Activated CD8-positive, alpha-beta memory T cell treated with anti-CD3 and anti-CD28 coated beads, Interleukin-2, amount 50 U/mL, for 1 hour (primary cell): ENCODE data around the gene GNG2.

Experiments used
- DNase-seq: peaks from one replicate; pipeline ENCODE4 v3.0.0-alpha.2; 2020; ENCODE audit errors: extremely low read depth

The GNG2 gene

DNA sequence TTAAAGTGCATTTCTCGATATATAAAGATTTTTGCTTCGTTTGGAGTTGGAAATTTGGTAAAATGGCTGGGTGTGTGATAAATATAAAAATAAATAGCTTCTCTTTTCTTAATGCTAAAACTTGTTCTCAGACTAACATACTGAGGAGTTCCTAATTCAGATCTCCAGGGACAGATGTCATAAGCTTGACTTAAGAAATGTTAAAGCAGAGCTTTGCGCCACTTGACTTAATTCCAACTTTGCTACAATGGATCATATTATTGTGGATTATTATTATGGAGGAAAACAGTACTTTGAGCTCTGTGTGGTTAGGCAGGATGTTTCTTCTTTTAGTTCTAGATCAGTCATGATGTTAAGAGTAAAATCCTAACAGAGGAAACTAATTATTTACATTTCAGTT lies 33.8 kb downstream of the GNG2 start:
- no peak for DNase-seq

DNA sequence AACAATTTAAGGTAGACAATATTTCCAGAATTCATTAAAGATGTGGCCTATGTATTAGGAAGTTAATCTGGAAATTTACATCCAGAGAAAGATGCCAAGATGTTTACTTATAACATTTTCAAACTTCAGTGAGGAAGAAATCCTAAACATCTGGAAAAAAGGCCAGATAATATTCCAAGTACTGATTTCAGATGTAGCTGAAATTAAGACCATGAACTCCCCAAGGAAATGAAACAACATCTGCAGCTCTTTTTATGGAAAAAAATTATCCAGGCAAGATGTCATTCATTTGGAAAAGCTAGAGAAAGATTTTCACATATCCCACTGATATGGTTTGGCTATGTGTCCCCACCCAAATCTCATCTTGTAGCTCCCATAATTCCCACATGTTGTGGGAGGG lies 35.0 kb downstream of the GNG2 start:
- no peak for DNase-seq

DNA sequence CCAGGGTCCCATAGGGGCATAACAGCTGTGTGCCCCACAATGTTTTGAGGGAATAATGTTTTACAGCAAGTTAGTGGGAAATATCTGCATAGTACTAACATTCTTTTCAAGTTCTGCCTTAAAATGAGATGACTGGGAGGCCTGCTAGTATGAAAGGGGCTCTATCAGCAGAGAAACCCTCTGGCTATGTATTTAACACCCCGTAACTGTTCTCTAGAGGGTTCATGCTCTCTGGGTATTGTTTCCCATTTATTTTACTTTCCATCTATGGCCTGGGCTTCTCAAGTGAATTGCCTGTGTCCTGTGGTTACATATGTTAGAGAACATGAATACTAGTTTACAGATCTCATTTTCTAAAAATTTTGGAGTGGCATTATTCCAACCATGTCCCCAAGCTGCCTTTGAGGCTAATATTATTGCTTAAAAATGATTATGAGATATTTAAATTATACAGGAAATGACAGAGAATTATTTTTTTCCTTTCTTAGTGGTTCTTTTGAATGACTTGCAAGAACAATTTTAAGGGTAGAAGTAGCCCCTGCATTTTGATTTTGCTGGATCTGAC lies 37.5 kb downstream of the GNG2 start:
- no peak for DNase-seq

DNA sequence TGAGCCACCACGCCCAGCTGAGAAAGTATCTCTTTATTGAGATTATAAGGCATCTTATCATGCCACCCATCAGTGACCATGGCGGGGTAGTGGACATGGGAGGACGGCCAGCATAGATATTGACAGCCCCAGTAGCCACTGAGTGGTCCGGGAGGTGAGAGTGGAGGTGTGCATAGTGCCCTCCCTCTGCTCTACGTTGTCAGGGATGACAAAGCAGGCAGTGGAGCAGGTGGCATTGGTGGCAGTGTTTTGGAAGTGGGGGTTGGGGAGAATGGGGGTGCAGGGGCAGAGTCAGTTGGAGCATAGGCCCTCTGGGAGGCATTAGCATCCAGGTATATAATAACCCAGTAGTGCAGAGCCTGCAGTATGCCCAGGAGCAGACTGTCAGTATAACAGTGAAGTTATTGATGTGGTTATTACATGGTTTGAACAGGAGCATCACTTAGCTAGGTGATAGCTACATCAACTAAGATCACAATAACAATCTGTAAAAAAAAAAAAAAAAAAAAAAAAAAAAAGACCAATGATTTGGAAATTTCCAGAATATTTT lies 41.1 kb downstream of the GNG2 start:
- no peak for DNase-seq

DNA sequence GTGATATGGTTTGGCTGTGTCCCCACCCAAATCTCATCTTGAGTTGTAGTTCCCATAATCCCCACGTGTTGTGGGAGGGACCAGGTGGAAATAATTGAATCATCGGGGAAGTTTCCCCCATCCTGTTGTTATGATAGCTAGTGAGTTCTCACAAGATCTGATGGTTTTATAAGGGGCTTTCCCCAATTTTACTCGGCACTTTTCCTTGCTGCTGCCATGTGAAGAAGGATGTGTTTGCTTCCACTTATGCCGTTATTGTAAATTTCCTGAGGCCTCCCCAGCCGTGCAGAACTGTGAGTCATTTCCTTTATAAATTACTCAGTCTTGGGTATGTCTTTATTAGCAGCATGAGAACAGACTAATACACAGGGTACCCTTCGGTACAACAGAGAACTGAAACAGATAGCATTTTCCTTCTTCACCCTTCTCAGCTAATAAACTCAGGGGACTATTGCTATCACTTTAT lies 45.3 kb downstream of the GNG2 start:
- peak; percentile 28 for DNase-seq

DNA sequence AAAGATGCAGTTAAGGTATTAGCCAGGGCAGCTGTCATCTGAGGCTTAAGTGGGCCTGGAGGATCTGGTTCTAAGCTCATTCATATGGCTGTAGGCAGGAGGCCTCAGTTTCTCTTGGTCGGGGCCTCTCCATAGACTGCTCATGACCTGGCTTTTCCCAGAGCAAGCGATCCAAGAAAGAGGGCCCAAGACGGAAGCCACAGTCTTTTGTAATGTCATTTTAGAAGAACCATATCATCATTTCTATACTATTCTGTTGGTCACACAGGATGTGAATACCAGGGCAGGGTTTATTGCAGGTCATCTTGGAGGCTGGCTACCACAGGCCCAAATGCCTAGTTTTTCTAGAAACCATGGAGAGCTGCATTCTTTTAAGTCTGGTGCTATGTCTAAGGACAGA lies 47.7 kb downstream of the GNG2 start:
- no peak for DNase-seq

DNA sequence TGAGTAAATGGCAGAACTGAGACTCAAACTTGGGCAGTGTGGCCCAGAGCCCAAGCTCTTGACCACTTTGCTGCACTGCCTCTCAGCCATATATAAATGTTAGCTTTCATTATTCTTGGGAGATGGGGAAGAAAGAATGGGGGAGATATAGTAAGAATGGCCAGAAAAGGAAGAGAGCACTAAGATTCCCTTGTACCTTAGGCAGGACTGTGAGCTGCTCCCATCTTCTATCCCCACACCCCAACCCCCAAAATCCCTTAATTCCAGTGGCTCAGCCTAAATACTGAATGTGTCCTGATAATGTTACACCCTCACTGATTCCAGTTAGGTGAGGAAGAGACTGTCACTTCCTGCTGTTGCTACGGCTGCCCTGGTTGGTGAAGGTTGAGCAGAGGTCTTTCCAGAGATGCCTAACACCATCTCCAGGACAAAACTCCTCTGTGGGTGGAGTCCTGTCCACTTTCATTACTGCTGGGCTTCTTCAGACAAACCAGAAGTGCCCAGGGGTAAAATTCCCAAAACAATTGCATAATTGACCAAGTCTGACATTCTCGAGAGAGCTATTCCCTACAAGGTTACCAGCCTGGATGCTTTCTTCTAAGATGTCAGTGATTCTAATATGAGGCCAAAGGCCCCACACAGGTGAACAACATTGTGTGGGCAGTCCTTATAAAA lies 51.8 kb downstream of the GNG2 start:
- DNase-seq, result no peak

DNA sequence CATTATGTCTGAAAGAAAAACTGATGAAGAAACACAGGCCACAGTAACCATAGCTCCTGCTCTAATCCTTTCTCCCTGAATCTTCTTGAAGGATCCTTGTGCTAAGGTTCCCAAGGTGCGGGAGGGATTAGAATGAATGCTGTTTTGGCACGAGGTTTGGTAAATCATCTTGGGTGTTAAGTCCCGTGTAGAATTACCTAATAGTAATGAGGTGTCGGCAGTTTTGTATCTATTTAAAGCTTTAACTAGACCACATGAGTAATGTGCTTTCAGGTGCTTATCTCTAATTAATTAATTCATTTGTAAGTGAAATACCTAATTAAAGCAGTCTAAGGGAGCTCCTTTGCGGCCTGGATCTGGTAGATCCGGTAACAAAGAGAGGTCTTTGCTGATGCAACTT lies 53.9 kb downstream of the GNG2 start:
- no peak for DNase-seq

DNA sequence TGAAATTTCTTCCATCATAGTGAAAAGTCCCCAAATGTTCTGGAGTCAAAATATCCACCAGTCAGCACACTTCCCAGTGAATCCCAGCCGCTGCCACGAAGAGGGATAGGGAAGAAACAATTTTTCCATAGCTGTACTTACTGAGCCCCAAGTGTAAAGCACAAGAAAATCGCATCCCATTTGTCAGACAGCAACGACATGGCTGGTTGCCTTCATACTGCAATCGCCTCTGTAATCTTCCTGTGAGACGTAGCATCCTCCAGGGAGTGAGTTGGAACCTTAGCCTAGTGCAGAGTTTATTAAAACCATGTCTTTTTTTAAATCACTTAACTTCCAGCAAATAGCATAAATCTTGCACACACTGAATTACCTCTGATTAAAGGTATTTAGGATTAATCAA lies 56.8 kb downstream of the GNG2 start:
- no peak for DNase-seq

DNA sequence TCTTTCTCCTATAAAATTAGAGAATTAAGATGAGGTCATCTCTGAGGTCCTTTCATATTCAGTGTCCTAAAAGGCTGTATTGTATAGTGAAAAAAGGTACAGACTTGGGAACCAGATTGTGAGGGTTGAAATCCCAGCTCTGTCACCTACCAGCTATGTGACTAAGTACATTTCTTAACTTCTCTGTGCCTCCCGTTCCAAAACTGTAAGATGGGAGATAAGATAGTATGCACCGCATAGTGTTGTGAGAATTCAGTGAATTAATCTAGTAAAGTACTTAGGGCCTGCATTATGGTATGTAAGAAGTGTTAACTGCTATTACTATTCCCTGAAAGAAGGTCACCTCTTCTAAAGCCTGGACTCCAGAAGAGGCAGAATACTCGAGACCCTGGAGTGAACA lies 60.6 kb downstream of the GNG2 start:
- DNase-seq, result no peak

DNA sequence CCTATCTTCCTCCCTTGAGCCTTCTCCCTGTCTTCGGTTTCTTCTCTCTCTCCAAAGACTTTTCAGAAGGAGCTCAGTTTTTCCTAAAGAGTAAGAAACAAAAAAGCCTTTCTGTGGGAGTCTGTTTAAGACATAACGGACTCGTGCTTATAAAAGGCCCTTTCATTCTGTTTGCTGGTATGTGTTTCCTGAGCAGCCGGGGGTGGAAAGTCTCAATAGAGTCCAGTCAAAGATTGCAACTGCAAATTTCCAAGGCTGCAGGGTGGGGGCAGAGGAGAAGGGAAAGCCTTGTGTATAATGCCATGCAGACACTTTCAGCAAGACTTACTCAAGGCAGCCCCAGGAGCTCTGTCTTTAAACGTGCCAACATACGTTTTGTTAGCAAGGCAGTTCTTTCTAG lies 62.2 kb downstream of the GNG2 start:
- DNase-seq, result no peak

DNA sequence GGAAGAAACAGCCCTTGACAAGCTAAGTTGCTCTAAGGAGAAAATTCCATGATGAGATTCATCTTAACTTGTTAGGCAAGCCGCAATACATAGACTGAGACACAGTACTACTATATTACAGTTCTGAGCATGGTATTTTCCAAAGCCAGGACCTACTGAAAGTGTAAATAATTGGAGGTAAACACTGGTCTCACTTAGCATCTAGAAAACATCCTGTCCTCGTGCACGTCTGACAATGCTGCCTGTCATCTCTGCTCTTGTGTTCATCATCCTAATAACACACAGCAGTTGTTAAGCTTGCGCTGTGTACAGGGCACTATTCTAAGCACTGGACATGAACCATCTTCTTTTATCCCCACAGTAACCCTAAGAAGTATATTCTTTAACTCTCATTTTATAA lies 64.2 kb downstream of the GNG2 start:
- no peak for DNase-seq

DNA sequence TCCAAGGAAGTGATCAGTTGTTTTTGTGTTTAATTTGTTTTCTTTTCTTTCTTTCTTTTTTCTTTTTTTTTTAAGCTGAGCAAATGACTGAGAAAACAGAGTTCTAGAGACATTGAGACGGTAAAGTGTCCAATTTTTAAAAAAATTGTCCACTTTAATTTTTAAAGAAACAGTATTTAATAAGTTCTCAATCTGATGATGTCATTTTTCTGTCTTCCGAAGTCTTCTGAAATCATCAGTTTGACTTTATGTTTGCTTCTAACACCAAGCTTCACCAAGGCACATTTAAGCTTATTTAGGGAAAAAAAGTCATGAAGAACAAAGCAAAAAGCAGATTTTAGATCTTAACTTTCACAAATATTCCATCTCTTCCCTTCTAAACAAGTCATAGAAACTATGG lies 65.6 kb downstream of the GNG2 start:
- no peak for DNase-seq

DNA sequence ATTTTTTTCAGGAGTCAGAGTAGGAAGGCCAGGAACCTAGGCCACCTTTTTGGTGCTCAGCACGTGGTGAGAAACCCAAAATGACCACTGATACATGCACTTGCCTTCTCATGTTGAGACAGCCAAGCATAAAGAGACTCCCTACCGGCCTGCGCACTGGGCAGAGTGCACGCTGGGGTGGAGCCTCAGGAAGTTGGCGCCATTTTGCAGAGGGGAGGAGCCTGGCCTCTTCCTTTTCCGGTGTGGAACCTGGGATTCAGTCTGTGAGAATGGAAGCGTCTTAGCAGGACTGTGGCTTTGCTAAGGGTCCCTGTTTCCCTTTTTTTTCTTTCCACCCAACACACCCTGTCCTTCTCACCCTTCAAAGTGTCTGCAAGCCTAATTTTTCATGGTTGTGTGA lies 66.0 kb downstream of the GNG2 start:
- no peak for DNase-seq

DNA sequence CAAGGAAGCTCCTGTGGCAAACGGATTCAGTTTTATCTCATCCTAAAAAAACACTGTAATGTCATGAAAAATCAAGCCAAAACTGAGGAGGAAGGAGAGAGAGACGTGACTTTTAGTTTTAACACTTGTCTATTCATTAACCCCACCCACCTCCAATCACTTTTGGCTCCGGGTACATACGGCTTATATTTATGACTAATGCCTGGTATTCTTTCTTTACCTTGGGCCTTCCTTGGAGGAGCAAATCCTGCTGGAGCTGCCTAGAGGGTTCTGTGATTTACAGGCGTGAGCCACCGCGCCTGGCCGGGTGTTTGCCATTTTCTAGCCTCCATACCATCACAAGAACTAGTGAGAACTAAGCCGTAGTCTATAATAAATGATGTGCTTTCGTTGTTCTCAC lies 68.2 kb downstream of the GNG2 start:
- no peak for DNase-seq

DNA sequence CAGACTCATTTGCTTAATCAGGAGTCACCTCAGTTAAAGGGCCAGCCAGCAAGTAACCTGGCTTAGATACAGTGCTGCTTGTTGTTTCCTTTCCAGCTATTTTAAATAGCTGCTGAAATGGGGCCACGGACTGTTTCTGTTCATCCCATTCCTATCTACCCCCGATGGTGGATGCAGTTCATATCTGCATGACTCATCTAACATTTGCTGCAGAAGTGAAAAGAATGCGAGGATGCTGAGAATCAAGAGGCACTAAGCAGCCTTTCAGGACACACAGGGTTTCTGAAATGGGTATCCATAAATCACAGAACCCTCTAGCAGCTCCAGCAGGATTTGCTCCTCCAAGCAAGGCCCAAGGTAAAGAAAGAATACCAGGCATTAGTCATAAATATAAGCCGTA lies 68.8 kb downstream of the GNG2 start:
- no peak for DNase-seq

DNA sequence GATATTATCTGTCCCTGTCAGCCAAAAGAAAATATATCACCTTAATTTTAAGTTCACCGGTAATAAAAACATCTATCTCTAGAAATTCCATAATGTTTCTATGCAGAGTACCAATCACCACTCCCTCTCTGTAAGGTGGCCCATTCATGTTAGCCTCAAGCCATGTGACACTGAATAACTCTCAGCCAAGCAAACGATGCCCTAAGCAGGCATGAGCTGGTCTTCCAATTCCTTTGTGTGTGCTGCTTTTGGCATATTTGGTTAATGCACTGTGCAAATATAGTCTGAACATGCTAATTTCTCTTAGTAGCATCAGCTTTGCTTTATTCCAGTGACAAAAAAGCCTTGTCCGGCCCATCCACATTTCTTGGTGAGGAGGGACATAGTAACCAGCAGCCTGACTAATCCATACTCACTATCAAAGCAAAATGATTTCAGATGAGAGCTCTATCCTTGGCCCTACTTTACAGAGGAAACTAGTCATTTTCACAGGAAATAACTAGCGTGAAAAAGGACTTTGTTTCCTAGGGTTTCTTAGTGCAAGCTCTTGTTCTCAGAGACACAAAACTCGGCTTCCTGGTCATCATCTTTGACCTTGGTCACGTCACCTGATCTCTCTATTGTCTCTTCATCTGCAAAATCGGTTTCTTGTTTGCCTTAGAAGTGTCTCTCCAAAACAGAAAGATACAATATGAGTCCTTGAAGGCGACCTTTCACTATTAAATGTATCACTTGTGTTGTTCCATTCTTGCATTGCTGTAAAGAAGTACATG lies 69.7 kb downstream of the GNG2 start:
- no peak for DNase-seq

DNA sequence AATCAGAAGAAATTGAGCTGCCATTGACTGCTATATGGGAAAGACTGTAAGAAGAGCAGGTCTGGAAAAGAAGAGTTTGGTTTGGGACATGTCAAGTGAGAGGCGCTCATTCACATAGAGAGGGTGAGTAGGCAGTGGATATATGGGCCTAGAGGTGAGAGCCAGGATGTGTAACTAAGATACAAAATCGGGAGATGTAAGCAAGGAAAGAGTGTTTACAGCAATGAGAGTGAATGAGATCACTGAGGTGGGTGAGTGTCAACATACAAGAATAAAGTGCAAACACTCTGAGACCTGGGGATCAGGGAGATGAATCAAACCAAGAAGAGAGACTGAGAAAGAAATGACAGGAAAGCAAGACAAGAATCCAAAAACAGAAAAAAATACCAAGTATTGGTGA lies 70.9 kb downstream of the GNG2 start:
- DNase-seq, result no peak

DNA sequence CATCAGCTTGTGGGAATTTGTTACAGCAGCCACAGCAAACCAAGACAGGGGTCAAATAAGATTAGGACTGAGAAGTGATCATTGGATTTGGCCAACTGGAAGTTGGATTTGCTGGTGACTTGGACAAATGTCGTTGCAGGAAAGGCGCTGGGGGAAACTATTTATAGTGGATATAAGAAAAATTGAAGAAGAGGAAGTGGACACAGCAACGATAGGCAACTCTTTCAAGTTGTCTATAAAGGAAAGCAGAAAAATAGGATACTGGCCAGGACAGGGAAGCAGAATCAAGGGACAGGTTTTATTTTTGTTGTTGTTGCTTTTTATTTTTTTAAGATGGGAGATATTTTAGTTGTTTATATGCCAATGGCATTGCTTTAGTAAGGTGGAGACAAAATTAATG lies 72.8 kb downstream of the GNG2 start:
- DNase-seq, result no peak

DNA sequence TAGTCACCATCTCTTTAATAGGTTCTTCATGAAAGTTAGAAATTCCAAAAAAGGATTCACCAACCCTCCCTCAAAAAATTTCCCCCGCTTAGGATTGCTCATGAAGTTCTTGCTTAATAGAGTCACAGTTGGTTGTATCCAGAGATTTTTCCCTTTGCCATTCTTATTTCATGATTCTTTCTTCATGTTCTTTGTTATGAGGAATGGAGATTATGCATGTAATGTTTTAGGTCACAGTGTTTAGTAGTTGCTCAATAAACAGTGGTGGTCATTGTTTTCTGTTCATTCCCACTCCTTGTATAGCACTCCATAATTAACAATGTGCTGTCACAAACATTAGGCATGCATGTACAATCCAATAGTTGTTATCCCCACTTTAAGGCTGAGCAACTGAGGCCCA lies 77.7 kb downstream of the GNG2 start:
- DNase-seq, result no peak

DNA sequence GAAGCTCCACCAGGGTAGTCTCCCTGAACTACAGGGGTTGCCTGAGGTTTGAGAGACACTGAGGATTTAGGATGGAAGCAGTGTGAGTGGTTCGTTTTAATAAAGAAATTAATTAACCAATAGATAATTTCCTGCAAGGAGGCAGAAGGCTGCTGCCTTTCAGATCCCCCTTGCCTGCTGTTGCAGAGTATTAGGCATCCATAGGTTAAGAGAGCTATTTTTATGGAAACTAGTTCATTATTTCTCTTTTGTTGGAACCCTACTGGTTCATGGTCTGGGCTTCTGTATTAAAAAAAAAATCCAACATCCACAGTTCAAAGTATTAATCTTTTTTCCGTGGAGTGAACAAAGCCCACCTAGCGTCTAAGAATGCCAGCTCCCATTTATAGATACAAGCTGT lies 78.4 kb downstream of the GNG2 start:
- no peak for DNase-seq

DNA sequence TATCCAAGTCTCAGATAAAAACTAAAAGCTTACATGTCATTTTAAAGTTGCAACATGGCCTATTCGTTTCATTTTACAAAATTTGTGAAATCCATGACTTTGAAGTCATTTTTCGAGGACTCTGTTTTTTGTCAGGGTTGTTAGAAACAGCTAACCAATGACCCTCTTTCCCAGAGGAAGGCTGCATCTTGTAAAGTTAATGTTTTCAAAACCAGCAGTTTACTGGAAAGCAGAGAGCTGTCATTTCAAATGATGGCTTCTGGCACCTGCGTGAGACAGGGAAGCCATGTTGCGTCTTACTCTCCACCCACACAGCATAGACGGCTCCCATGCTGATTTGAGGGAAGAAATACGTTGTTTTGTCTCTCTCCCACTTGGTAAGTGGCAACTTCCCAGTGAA lies 78.8 kb downstream of the GNG2 start:
- DNase-seq, result no peak

DNA sequence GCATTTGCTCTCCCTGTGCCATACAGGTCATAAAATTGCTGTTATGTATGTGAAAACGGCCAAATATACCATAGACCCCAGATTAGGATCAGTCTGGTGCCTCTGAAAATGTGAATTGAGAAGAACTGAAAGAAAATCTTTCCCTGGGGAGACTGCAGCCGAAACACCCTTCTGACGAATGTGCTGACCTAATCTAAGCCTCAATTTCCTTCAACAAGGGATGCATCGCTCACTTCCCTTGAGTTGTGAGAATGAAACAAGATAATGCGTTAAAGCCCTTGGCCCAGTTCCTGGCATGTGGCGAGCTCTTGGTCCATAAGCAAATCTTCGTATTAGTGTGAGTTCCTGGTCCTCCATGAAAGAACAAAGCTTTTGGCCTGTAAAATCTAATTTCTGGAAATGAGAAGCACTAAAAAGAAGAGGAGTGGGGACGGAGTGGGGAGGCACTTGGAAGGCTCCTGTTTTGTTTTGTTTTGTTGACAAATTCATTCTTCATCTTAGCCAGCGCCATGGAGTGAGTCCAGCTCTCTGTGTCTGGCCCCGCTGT lies 79.4 kb downstream of the GNG2 start:
- DNase-seq, result no peak
